GM19395 (cell line): ENCODE results near the gene SMIM12.

Experiments
- ATAC-seq: cut with Tn5 transposase; IDR thresholded peaks from one replicate; pipeline ENCODE4 v1.9.1; 2021; ENCODE audit warnings: mild to moderate bottlenecking, moderate library complexity; ENCODE audit not compliant: unreplicated experiment

Gene SMIM12

DNA sequence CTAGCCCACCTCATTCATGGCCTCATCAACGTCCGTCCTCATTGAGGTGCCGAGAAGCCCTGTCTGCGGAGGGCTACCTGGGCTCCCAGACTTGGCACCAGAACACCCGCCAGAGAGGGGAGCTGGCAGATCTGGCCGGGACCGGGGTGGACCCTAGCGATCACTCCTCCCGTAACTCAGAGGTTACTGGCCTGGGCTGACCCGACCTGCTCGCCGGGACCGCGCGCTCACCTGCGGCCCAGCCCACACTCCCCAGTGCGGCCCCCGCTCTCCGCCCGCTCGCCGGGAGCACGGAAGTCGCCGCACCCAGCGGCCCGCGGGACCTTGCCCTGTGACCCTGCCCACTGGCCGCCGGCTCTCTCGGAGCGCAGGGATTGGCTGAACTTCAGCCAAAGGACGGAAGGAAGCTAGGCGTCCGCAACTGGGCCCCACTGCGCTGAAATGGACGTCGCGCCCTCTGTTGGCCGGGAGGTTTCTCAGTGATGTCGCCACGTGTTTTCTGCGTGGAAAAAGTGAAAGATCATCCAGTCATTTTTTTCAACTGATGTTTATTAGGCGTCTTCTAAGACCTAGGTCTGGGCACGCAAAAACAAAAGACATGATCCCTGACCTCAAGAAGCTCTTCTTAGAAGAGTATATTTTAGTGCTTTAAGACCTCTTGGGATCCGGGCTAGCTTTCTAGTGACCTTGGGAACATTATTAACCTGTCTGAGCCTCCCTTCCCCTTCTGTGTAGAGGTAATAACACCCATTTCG, at the start of gene SMIM12:
Gene SMIM12, minus strand, starts transcription at position 304 of the 755 bp plus-strand sequence. CDS start 3,772 bp downstream, outside the sequence.
- peak; percentile 97 for ATAC-seq

DNA sequence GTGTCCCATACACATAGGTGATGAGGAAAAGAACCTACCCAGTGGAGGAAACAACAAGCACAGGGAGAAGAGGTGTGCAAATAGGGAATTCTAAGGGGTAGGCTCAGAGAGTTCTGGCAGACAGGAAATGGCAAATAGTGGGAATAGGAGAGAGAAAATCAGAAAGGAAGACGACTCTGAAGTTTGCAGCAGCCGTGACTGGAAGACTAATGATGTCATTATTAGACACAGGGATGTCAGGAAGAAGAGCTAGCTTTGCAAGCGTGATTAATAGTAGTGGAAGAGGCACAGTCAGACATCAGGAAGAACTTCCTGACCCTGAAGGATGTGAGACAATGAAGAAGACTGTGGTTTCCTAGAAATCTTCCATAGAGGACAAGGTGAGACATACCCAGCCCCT, 48.8 kb upstream of the SMIM12 start:
- no peak for ATAC-seq

DNA sequence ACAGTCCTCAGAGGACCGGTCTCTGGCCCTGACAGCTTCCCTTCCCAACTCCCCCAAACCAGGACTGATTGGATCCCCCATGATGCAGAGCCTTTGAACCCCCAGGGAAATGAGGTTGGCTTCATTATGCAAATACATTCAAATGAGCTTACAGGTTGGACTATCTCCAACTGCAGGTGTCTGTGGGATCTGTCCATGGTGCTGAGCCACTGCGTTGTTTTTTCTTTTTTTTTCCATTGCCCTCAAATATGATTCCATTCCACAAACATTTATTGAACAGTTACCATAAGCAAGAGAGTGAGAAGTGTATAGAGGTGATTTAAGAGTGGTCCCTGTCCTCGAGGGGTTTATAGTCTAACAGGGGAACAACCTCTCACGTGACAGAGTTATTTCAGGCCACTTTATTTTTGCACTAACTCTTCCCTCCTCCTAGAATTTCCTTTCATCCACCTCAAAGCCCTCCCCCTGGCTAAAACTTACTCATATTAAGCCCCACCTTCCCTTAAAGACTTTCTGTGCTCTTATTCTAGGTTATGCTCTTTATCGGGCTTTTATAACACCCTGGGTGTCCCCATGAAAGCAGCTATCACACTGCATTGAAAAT, 48.0 kb upstream of the SMIM12 start:
- no peak for ATAC-seq

DNA sequence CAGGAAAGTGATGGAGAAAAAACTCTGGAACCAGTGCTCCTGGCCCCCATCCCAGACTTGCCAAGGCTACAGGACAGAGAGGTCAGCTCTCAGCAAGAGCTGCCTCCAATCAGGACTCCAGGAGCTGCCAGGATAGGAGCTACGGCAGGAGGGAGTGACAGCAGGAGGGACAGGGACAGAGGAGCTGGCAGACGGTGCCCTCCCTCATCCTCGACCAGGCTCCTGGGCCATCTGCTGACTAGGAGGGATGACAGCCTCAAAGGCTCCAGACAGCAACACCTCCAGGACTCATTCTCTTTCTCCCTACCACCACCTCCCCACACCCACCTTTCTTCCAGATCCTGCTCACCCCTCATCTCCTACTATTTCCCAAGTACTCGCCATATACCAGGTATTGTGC, 47.2 kb upstream of the SMIM12 start:
- no peak for ATAC-seq

GRCh38 chr1:34906222-34906621, 46.7 kb upstream of the SMIM12 start:
- ATAC-seq = no peak

GRCh38 chr1:34905098-34905459, 45.5 kb upstream of the SMIM12 start:
- ATAC-seq = no peak

GRCh38 chr1:34904236-34905097, 44.9 kb upstream of the SMIM12 start:
- no peak for ATAC-seq

- no peak for ATAC-seq
Observed at GRCh38 chr1:34901919-34902318, 42.4 kb upstream of the SMIM12 start.

GRCh38 chr1:34900775-34901502, 41.4 kb upstream of the SMIM12 start:
- no peak for ATAC-seq

- ATAC-seq = no peak
Observed at GRCh38 chr1:34899906-34900305, 40.4 kb upstream of the SMIM12 start.

DNA sequence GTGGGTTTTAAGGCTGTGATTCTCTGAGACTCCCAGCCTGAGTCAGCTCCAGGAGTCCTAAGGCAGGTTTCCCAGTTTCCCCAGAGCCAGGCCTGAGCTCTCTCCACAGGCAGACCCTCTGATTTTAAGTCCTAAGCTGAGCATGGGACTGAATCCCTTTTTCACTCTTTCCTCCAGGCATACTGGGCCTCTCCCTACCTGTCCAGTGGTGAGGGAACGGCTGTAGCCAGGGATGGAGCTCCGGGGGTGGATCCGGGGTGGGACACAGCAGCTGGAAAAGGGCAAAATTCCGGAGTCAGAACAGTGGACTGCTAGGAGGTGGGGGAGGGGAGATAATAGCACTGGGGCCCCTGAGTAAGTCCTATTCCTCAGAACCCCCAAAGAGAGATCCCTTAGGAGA, 39.9 kb upstream of the SMIM12 start:
- ATAC-seq = no peak

DNA sequence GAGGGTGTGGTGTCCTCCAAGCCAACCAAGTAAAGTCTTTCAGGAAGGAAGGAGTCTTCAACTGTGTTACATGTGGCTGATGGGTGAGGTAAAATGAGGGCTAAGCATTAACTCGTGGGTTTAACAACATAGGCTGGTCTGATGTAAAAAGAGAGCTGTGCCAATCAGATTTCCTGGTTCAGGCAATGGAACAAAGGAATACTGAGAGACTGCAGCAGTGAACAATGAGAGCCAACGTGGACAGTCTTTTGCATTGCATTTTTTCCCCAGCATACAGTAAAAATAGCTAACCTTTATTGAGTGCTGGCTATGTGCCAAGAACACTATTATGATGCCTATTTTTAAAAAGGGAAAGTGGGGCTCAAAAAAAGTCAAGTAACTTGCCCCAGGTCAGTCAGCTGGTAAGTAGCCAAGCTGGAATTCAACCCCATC, 38.8 kb upstream of the SMIM12 start:
- no peak for ATAC-seq

GRCh38 chr1:34896612-34897011, 37.1 kb upstream of the SMIM12 start:
- no peak for ATAC-seq

DNA sequence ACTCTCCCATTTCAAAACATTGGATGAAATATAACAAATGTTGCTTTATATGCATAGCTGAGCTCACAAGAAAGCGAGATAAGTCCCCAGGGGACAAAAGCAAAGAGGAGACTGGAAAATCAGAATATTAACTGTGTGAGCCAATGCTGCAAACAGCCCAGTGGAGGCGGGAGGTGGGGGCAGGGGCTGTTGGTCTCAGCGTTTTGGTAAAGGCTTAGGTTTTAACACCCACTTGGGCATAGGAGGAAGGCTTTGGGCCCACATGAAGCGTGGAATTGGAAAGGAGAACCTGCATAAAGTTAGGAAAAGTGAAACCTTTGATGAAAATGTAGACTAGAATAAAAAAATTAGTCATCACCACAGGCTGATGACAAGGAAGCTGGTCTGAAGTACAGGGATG, 30.2 kb upstream of the SMIM12 start:
- ATAC-seq = no peak

- no peak for ATAC-seq
Observed at GRCh38 chr1:34887593-34887992, 28.0 kb upstream of the SMIM12 start.

GRCh38 chr1:34885405-34886247, 26.1 kb upstream of the SMIM12 start:
- no peak for ATAC-seq

DNA sequence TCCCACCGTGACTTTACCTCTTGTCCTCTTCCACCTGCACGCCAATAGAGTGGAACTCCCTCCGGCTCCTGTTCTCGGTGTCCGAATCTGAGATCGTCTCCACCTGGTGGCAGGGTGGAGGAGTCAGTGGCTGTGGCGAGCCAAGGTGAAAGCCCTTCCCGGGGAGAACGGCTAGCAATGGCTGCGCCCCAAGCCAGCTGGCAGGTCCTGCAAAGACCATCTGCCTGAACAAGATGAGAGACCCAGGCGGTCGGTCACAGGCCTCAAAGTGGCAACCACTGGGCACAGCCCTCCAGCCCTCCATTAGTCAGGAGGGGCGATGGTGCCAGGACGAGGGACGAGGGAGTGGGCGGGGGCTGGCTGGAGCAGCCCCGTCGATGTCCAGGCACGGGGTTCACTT, 25.4 kb upstream of the SMIM12 start:
- ATAC-seq = no peak

DNA sequence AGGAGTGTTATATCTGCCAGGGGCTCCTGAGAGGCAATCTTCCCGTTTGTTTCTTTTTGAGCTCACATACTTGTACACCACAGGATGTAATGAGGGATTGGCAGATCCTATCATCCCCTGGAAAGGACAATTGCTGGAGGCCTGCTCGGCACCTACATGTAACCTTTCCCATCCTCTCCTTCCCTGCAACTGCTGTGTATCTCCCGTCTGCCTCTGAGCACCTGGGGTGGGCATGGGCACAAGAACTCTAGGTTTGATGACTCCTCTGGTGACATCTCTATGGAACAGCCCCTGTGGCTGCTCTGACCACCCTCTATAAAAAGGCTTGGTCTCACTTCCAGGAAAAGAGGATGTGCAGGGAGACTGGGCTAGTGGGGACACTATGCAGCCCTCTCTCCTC, 25.0 kb upstream of the SMIM12 start:
- ATAC-seq = no peak

- ATAC-seq = no peak
Observed at GRCh38 chr1:34879230-34879629, 19.7 kb upstream of the SMIM12 start.

DNA sequence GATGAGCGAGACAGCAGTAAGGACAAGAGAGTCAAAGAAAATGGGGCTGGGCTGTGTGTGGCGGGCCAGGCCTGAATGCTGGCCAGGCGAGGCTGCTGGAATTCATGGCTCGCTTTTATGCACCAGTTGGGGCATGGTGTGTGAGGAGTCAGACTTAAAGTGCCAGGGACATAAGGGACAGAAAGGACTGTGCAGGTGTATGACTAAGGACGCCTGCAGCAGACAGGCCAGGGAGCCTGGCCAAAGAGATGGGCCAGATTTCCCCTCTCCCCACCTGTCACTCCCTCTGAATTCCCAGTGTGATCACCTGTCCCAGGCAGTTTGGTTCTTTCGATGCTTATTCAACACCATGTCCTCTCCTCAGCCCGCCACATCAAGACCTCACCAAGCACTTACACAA, 16.9 kb upstream of the SMIM12 start:
- ATAC-seq = no peak
